Mammary epithelial cell (primary cell): ENCODE measurements around the gene GLOD5.

ENCODE experiments used
- CTCF ChIP-seq, 2 donors: IDR thresholded peaks in 1 of 2; conservative IDR thresholded peaks in 1 of 2; 2 replicates each; pipeline ENCODE4 v1.5.1; 2011 to 2012; ENCODE audit warnings: inconsistent platforms in 2 of 2, low read length in 2 of 2, mild to moderate bottlenecking in 2 of 2, control low read depth in 1 of 2, low read depth in 1 of 2; ENCODE audit not compliant: insufficient read depth in 1 of 2; ENCODE audit errors: extremely low read depth in 1 of 2
- EZH2 ChIP-seq: IDR thresholded peaks from 2 replicates; pipeline ENCODE4 v1.6.1; 2012; ENCODE audit warnings: low read length, inconsistent platforms, borderline replicate concordance

- TF ChIP-seq EZH2 (no peak), CTCF (conservative IDR thresholded peaks at IDR 0.05 in 1 of 2, IDR thresholded peaks at IDR 0.05 in 1 of 2; ENCODE audit: extremely low read depth in 1 of 2, insufficient read depth in 1 of 2, low read depth in 1 of 2, low read length in 2 of 2) (no peak)
These were observed 28.0 kb downstream of the GLOD5 start for GRCh38 chrX:48789366-48790220.
